Ovary (tissue), 3 donors: Measurements from ENCODE around the gene CYTL1.

Source experiments
- EP300 ChIP-seq: sonication (generic); formaldehyde crosslinking; IDR thresholded peaks from one replicate; pipeline ENCODE4 v1.6.1; 2017; ENCODE audit warnings: antibody characterized with exemption
- TF ChIP-seq, protein P1 (sequence below), 3 donors: fragments of 450-650 bp in 2 of 3; fragments of 200-600 bp in 1 of 3; IDR thresholded peaks; one replicate each; pipeline versions ENCODE4 v1.5.1 to v1.8.0; 2016 to 2022; ENCODE audit warnings: antibody characterized with exemption in 3 of 3, mild to moderate bottlenecking in 1 of 3
- donor health status: DM: no; HTN: no; CAD: no.

DNA sequence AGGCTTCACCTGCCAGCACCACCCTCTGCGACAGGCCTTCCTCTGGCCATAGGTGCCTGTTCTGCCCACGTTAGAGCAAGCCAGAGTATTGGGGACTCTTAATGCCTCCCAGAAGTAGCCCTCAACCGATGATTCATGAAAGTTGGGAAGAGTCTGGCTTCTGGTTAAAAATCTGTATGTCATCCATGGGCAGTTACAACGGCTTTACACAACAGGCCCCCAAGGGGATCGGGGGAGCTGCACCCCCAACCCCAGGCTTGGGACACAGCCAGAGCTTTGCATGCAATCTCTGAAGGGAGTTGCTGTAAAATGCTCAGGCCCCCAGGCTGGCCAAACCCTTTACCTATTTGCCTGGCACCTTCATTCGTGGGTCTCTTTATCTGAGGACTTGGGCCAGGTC lies 5.4 kb upstream of the CYTL1 start:
- TF ChIP-seq, protein P1, sequence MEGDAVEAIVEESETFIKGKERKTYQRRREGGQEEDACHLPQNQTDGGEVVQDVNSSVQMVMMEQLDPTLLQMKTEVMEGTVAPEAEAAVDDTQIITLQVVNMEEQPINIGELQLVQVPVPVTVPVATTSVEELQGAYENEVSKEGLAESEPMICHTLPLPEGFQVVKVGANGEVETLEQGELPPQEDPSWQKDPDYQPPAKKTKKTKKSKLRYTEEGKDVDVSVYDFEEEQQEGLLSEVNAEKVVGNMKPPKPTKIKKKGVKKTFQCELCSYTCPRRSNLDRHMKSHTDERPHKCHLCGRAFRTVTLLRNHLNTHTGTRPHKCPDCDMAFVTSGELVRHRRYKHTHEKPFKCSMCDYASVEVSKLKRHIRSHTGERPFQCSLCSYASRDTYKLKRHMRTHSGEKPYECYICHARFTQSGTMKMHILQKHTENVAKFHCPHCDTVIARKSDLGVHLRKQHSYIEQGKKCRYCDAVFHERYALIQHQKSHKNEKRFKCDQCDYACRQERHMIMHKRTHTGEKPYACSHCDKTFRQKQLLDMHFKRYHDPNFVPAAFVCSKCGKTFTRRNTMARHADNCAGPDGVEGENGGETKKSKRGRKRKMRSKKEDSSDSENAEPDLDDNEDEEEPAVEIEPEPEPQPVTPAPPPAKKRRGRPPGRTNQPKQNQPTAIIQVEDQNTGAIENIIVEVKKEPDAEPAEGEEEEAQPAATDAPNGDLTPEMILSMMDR (IDR thresholded peaks at IDR 0.05): no peak
- TF ChIP-seq EP300: no peak
